ENCODE results near the gene ALDH18A1. TPM values are rescaled to one million over a fixed set of nuclear protein-coding genes. Genes with fewer than 3 reads are reported as not detected.

ALDH18A1 gene
- total RNA-seq, 1 donor from 2014 or later, result 121 TPM

DNA sequence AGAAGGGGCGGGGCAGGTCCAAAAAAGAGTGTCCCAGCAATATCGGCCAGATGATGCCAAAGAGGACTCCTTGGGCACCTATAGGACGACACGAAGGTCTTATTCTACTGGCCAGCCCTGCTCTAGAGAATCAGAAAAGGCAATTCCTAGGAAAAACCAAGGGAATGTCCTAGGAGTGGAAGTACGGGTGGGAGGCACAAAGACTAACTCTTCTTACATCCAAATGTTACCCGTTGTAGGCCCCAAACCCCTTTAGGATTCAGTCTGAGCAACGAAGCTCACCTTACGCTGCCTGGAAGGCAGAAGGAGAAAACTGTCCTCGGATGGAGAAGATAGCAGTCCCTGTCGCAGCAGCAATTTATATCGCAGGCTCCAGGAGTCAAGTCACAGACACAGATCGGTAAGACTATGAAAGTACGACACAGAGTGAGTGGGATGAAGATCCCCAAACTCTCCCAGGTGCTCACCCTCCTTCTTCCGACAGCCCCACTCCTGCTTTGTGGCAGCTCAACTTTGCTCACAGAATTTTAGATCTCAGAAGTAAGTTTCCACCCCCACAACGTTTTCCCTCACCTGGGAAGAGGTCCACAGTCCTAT lies 36.7 kb upstream of the ALDH18A1 start:
- Mint-ChIP-seq H3K36me3 (ENCODE audit: low read depth, unreplicated experiment) (no peaks in the 10 kb centered on the region), H3K9me3 (ENCODE audit: unreplicated experiment) (peaks cover 6% of the 10 kb centered on the region), H3K4me1 (ENCODE audit: low read depth, unreplicated experiment) (peaks cover 8% of the 10 kb centered on the region), H3K4me3 (ENCODE audit: unreplicated experiment) (peak overlapping the region; percentile 97), H3K27ac (ENCODE audit: unreplicated experiment) (peak overlapping the region; percentile 95), H3K27me3 (ENCODE audit: low read depth, unreplicated experiment) (no peaks in the 10 kb centered on the region)
- peaks cover 28% of the 10 kb centered on the region for H3K79me2 ChIP-seq (ENCODE audit: insufficient read depth, low read length)
- peaks cover 8% of the 10 kb centered on the region for H3K4me1 ChIP-seq (ENCODE audit: insufficient read depth, low read length)
- peaks cover 12% of the 10 kb centered on the region for H3K36me3 ChIP-seq (ENCODE audit: insufficient read depth, low read length)
- H3K9ac ChIP-seq (ENCODE audit: low read length), result peak overlapping the region; percentile 92
- H4K20me1 ChIP-seq (ENCODE audit: insufficient read depth, low read length), result no peaks in the 10 kb centered on the region
- H3K4me2 ChIP-seq (ENCODE audit: low read length), result peak overlapping the region; percentile 87
- H2AFZ ChIP-seq (ENCODE audit: low read depth, low read length), result peak overlapping the region; percentile 93
- H3K27ac ChIP-seq (ENCODE audit: low read depth, low read length), result peak overlapping the region; percentile 78
- H3K27me3 ChIP-seq (ENCODE audit: insufficient read depth, low read length), result no peaks in the 10 kb centered on the region
- TF ChIP-seq EZH2 (IDR thresholded peaks at IDR 0.05; ENCODE audit: insufficient read depth, low read length), result no peak
- no peak for TF ChIP-seq CTCF (IDR thresholded peaks at IDR 0.05; ENCODE audit: insufficient read depth, low read depth, low read length)
- no peaks in the 10 kb centered on the region for H3K9me3 ChIP-seq (ENCODE audit: insufficient read depth, low read depth, low read length)
- DNase-seq (ENCODE audit: low read depth) (peak; percentile 2), FAIRE-seq (no peak)
- H3K4me3 ChIP-seq (ENCODE audit: insufficient read depth, low read depth, low read length), result peak overlapping the region; percentile 86

- Histone ChIP-seq H3K4me2 (ENCODE audit: low read length) (no peak overlapping the region), H3K27me3 (ENCODE audit: insufficient read depth, low read length) (no peaks in the 10 kb centered on the region), H3K4me3 (ENCODE audit: insufficient read depth, low read depth, low read length) (no peak overlapping the region), H3K36me3 (ENCODE audit: insufficient read depth, low read length) (peaks cover 25% of the 10 kb centered on the region), H3K9me3 (ENCODE audit: insufficient read depth, low read depth, low read length) (no peaks in the 10 kb centered on the region), H4K20me1 (ENCODE audit: insufficient read depth, low read length) (no peaks in the 10 kb centered on the region), H2AFZ (ENCODE audit: low read depth, low read length) (no peak overlapping the region), H3K4me1 (ENCODE audit: insufficient read depth, low read length) (peaks cover 8% of the 10 kb centered on the region), H3K79me2 (ENCODE audit: insufficient read depth, low read length) (peaks cover 28% of the 10 kb centered on the region), H3K27ac (ENCODE audit: low read depth, low read length) (no peak overlapping the region), H3K9ac (ENCODE audit: low read length) (no peak overlapping the region)
- no peaks in the 10 kb centered on the region for H3K9me3 Mint-ChIP-seq (ENCODE audit: unreplicated experiment)
- peak overlapping the region; percentile 22 for H3K4me3 Mint-ChIP-seq (ENCODE audit: unreplicated experiment)
- TF ChIP-seq EZH2 (IDR thresholded peaks at IDR 0.05; ENCODE audit: insufficient read depth, low read length) (no peak), CTCF (IDR thresholded peaks at IDR 0.05; ENCODE audit: insufficient read depth, low read depth, low read length) (no peak)
- no peaks in the 10 kb centered on the region for H3K36me3 Mint-ChIP-seq (ENCODE audit: low read depth, unreplicated experiment)
- H3K27me3 Mint-ChIP-seq (ENCODE audit: low read depth, unreplicated experiment), result no peaks in the 10 kb centered on the region
- no peak for DNase-seq (ENCODE audit: low read depth)
- no peak overlapping the region for H3K27ac Mint-ChIP-seq (ENCODE audit: unreplicated experiment)
- no peak for FAIRE-seq
- H3K4me1 Mint-ChIP-seq (ENCODE audit: low read depth, unreplicated experiment), result peaks cover 15% of the 10 kb centered on the region
Observed at GRCh38 chr10:95691281-95691680, 34.8 kb upstream of the ALDH18A1 start.

- DNase-seq (ENCODE audit: low read depth), result no peak
- no peaks in the 10 kb centered on the region for H3K9me3 ChIP-seq (ENCODE audit: insufficient read depth, low read depth, low read length)
- Mint-ChIP-seq H3K27me3 (ENCODE audit: low read depth, unreplicated experiment) (no peaks in the 10 kb centered on the region), H3K4me3 (ENCODE audit: unreplicated experiment) (no peak overlapping the region), H3K27ac (ENCODE audit: unreplicated experiment) (no peak overlapping the region), H3K9me3 (ENCODE audit: unreplicated experiment) (no peaks in the 10 kb centered on the region), H3K36me3 (ENCODE audit: low read depth, unreplicated experiment) (no peaks in the 10 kb centered on the region), H3K4me1 (ENCODE audit: low read depth, unreplicated experiment) (peaks cover 15% of the 10 kb centered on the region)
- TF ChIP-seq EZH2 (IDR thresholded peaks at IDR 0.05; ENCODE audit: insufficient read depth, low read length), result no peak
- TF ChIP-seq CTCF (IDR thresholded peaks at IDR 0.05; ENCODE audit: insufficient read depth, low read depth, low read length), result no peak
- peaks cover 28% of the 10 kb centered on the region for H3K79me2 ChIP-seq (ENCODE audit: insufficient read depth, low read length)
- no peak for FAIRE-seq
- no peak overlapping the region for H3K4me3 ChIP-seq (ENCODE audit: insufficient read depth, low read depth, low read length)
- no peak overlapping the region for H3K4me2 ChIP-seq (ENCODE audit: low read length)
- no peaks in the 10 kb centered on the region for H3K27me3 ChIP-seq (ENCODE audit: insufficient read depth, low read length)
- H3K36me3 ChIP-seq (ENCODE audit: insufficient read depth, low read length), result peaks cover 39% of the 10 kb centered on the region
- H3K27ac ChIP-seq (ENCODE audit: low read depth, low read length), result no peak overlapping the region
- H4K20me1 ChIP-seq (ENCODE audit: insufficient read depth, low read length), result no peaks in the 10 kb centered on the region
- peaks cover 8% of the 10 kb centered on the region for H3K4me1 ChIP-seq (ENCODE audit: insufficient read depth, low read length)
- H3K9ac ChIP-seq (ENCODE audit: low read length), result no peak overlapping the region
- H2AFZ ChIP-seq (ENCODE audit: low read depth, low read length), result no peak overlapping the region
Observed at GRCh38 chr10:95688648-95689047, 32.1 kb upstream of the ALDH18A1 start.

Data from astrocyte (in vitro differentiated cells and primary cell).